ENCODE measurements around the gene NUP50.

Gene NUP50

GRCh38 chr22:45204819-45205218, 41.1 kb downstream of the NUP50 start:
- no peak for ATAC-seq
- no peak for TF ChIP-seq ZFP3 (CRISPR knock-in tag; IDR thresholded peaks at IDR 0.05)
- no peak for TF ChIP-seq ZNF565 (CRISPR knock-in tag; conservative IDR thresholded peaks at IDR 0.05; ENCODE audit: low read depth)
- no peak for TF ChIP-seq OSR1 (CRISPR knock-in tag; IDR thresholded peaks at IDR 0.05)
- TF ChIP-seq, protein P1, sequence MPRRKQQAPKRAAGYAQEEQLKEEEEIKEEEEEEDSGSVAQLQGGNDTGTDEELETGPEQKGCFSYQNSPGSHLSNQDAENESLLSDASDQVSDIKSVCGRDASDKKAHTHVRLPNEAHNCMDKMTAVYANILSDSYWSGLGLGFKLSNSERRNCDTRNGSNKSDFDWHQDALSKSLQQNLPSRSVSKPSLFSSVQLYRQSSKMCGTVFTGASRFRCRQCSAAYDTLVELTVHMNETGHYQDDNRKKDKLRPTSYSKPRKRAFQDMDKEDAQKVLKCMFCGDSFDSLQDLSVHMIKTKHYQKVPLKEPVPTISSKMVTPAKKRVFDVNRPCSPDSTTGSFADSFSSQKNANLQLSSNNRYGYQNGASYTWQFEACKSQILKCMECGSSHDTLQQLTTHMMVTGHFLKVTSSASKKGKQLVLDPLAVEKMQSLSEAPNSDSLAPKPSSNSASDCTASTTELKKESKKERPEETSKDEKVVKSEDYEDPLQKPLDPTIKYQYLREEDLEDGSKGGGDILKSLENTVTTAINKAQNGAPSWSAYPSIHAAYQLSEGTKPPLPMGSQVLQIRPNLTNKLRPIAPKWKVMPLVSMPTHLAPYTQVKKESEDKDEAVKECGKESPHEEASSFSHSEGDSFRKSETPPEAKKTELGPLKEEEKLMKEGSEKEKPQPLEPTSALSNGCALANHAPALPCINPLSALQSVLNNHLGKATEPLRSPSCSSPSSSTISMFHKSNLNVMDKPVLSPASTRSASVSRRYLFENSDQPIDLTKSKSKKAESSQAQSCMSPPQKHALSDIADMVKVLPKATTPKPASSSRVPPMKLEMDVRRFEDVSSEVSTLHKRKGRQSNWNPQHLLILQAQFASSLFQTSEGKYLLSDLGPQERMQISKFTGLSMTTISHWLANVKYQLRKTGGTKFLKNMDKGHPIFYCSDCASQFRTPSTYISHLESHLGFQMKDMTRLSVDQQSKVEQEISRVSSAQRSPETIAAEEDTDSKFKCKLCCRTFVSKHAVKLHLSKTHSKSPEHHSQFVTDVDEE (CRISPR knock-in tag; IDR thresholded peaks at IDR 0.05) = no peak
- TF ChIP-seq ZNF8 (CRISPR knock-in tag; IDR thresholded peaks at IDR 0.05) = no peak

GRCh38 chr22:45205276-45205925, 41.7 kb downstream of the NUP50 start:
- no peak for ATAC-seq
- no peak for TF ChIP-seq PPARA (CRISPR knock-in tag; IDR thresholded peaks at IDR 0.05; ENCODE audit: borderline replicate concordance)
- TF ChIP-seq, protein P2, sequence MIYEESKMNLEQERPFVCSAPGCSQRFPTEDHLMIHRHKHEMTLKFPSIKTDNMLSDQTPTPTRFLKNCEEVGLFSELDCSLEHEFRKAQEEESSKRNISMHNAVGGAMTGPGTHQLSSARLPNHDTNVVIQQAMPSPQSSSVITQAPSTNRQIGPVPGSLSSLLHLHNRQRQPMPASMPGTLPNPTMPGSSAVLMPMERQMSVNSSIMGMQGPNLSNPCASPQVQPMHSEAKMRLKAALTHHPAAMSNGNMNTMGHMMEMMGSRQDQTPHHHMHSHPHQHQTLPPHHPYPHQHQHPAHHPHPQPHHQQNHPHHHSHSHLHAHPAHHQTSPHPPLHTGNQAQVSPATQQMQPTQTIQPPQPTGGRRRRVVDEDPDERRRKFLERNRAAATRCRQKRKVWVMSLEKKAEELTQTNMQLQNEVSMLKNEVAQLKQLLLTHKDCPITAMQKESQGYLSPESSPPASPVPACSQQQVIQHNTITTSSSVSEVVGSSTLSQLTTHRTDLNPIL (CRISPR knock-in tag; IDR thresholded peaks at IDR 0.05; ENCODE audit: low read depth) = no peak
- TF ChIP-seq RARB (CRISPR knock-in tag; IDR thresholded peaks at IDR 0.05) = no peak
- TF ChIP-seq GLIS3 (CRISPR knock-in tag; IDR thresholded peaks at IDR 0.05) = no peak
- no peak for TF ChIP-seq ESRRG (CRISPR knock-in tag; IDR thresholded peaks at IDR 0.05)
- TF ChIP-seq OSR1 (CRISPR knock-in tag; IDR thresholded peaks at IDR 0.05) = no peak
- TF ChIP-seq ARNTL (CRISPR knock-in tag; IDR thresholded peaks at IDR 0.05; ENCODE audit: borderline replicate concordance, low read depth) = no peak
- no peak for TF ChIP-seq BACH2 (CRISPR knock-in tag; IDR thresholded peaks at IDR 0.05; ENCODE audit: borderline replicate concordance)
- no peak for TF ChIP-seq ZNF565 (CRISPR knock-in tag; conservative IDR thresholded peaks at IDR 0.05; ENCODE audit: low read depth)
- TF ChIP-seq TOX (CRISPR knock-in tag; IDR thresholded peaks at IDR 0.05; ENCODE audit: borderline replicate concordance) = no peak
- no peak for TF ChIP-seq CSDC2 (CRISPR knock-in tag; IDR thresholded peaks at IDR 0.05)
- no peak for TF ChIP-seq PATZ1 (CRISPR knock-in tag; IDR thresholded peaks at IDR 0.05; ENCODE audit: borderline replicate concordance)
- TF ChIP-seq ISL1 (CRISPR knock-in tag; IDR thresholded peaks at IDR 0.05) = no peak
- TF ChIP-seq ZC3H10 (CRISPR knock-in tag; IDR thresholded peaks at IDR 0.05) = no peak

DNA sequence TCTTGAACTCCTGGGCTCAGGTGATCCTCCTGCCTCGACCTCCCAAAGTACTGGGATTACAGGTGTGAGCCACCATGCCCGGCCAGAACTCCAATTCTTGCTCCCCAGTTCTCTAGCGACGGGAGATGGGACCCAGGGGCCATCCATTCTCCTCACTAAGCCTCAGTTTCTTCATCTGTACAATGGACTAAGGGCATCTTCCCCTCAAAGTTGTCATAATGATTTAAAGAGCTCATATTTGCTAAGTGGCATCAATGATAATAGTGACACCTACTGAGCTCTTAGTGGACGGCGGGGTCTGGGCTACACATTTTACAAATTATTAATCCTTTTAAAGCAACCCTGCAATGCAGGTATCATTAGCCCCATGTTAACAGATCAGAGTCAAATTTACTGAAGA, 42.5 kb downstream of the NUP50 start:
- no peak for ATAC-seq
- TF ChIP-seq GLIS3 (CRISPR knock-in tag; IDR thresholded peaks at IDR 0.05) = no peak
- no peak for TF ChIP-seq ARNTL (CRISPR knock-in tag; IDR thresholded peaks at IDR 0.05; ENCODE audit: borderline replicate concordance, low read depth)
- TF ChIP-seq TCF4 (CRISPR knock-in tag; IDR thresholded peaks at IDR 0.05; ENCODE audit: borderline replicate concordance) = no peak
- TF ChIP-seq, protein P1 (CRISPR knock-in tag; IDR thresholded peaks at IDR 0.05) = no peak
- no peak for TF ChIP-seq CSRNP3 (CRISPR knock-in tag; IDR thresholded peaks at IDR 0.05)
- no peak for TF ChIP-seq RARB (CRISPR knock-in tag; IDR thresholded peaks at IDR 0.05)
- no peak for TF ChIP-seq ESRRG (CRISPR knock-in tag; IDR thresholded peaks at IDR 0.05)
- TF ChIP-seq ISL1 (CRISPR knock-in tag; IDR thresholded peaks at IDR 0.05) = no peak
- TF ChIP-seq ZFP3 (CRISPR knock-in tag; IDR thresholded peaks at IDR 0.05) = no peak
- no peak for TF ChIP-seq TOX (CRISPR knock-in tag; IDR thresholded peaks at IDR 0.05; ENCODE audit: borderline replicate concordance)
- TF ChIP-seq POU6F1 (CRISPR knock-in tag; IDR thresholded peaks at IDR 0.05; ENCODE audit: borderline replicate concordance, low read depth) = no peak
- no peak for TF ChIP-seq BACH2 (CRISPR knock-in tag; IDR thresholded peaks at IDR 0.05; ENCODE audit: borderline replicate concordance)
- no peak for TF ChIP-seq CSDC2 (CRISPR knock-in tag; IDR thresholded peaks at IDR 0.05)
- no peak for TF ChIP-seq ZFP30 (CRISPR knock-in tag; IDR thresholded peaks at IDR 0.05)
- TF ChIP-seq ZNF565 (CRISPR knock-in tag; conservative IDR thresholded peaks at IDR 0.05; ENCODE audit: low read depth) = no peak
- no peak for TF ChIP-seq SNAI2 (CRISPR knock-in tag; IDR thresholded peaks at IDR 0.05)
- TF ChIP-seq, protein P2 (CRISPR knock-in tag; IDR thresholded peaks at IDR 0.05; ENCODE audit: low read depth) = no peak
- no peak for TF ChIP-seq PPARA (CRISPR knock-in tag; IDR thresholded peaks at IDR 0.05; ENCODE audit: borderline replicate concordance)
- no peak for TF ChIP-seq ZNF70 (CRISPR knock-in tag; IDR thresholded peaks at IDR 0.05)
